ENCODE measurements around the gene CERS6. TPM values are rescaled to one million over a fixed set of nuclear protein-coding genes. Genes with fewer than 3 reads are reported as not detected.

CERS6 gene
- total RNA-seq, 1 experiment from 2014 or later: 30.3 TPM

DNA sequence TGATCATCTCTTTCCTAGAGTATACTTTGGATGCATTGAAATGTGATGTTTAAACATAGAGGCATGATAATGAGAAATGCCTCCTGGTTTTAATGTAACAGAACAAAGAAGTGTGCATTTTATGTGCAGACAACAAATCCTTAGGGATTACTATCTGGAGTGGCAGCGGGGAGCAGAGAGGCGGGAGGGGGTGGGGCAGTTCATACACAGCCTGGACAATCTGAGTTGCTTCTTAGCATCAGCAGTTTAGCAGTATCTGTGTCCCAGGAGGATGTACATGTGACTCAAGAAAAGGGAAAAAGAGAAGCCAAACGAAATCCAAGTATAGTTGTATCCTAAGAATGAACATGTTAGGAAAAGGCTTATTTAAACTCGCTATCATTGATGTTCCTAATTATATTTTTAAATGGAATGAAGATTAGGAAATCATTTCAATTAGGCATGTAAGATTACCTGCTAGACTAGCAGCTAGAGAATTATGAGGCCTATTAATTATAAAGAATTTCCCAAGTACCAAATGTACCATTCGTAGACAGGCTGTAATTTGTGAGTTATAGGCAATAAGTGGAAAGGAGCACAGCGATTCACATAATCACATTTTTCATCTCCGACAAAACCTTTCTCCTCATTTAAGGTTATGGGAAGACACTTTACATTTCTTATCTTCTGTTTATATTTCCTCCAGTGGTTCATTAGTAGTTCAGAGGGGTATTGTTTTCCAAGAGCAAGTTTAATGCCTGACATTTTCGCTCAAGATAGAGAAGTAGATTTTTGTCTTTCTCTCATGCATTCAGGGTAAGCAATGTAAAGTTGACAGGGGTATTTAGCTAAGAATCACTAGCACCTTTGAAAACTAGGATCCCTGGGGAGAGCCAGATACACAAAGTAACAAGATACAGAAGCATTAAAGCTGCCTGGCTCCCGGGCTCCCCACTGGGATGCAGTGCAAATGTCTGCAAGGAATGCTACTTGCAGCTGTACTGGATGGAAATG is 205.1 kb downstream of the CERS6 start:
- no peak for TF ChIP-seq SIN3A (IDR thresholded peaks at IDR 0.05; ENCODE audit: borderline replicate concordance, insufficient read depth, low read depth, low read length)
- no peak for TF ChIP-seq REST (IDR thresholded peaks at IDR 0.05; ENCODE audit: insufficient read depth in 1 of 2, low read depth in 2 of 2, low read length in 1 of 2)
- TF ChIP-seq CTCF (IDR thresholded peaks at IDR 0.05): no peak
- TF ChIP-seq POLR2AphosphoS5 (IDR thresholded peaks at IDR 0.05; ENCODE audit: low read depth, low read length): no peak
- TF ChIP-seq TCF7L2 (IDR thresholded peaks at IDR 0.05; ENCODE audit: low read depth, low read length): no peak
- ChIA-PET CTCF (no interaction called here), POLR2A (no interaction called here)
- Histone ChIP-seq H3K4me3 (ENCODE audit: low read depth in 2 of 2, low read length in 2 of 2) (no peak overlapping the region), H3K27me3 (ENCODE audit: control insufficient read depth, insufficient read depth, low read length) (no peaks in the 10 kb centered on the region), H3K36me3 (ENCODE audit: control insufficient read depth, insufficient read depth, low read length) (no peaks in the 10 kb centered on the region), H3K27ac (ENCODE audit: low read length) (no peak overlapping the region), H3K9me3 (ENCODE audit: control insufficient read depth, insufficient read depth, low read depth, low read length) (no peaks in the 10 kb centered on the region), H3K4me1 (ENCODE audit: control insufficient read depth, insufficient read depth, low read length) (no peaks in the 10 kb centered on the region)
- TSS peak; percentile 19 for BruUV-seq (replicated peaks)
- intact Hi-C loops (cut with micrococcal nuclease; ENCODE audit: unreplicated experiment): no loop called here
- in situ Hi-C loops (cut with HindIII; ENCODE audit: low pct_unique_long_range_greater_than_20kb, low sequenced_read_pairs): no loop called here
- ATAC-seq (no peak), DNase-seq (ENCODE audit: low read depth, low spot score) (no peak)

GRCh38 chr2:168661863-168662256 is 205.8 kb downstream of the CERS6 start:
- Histone ChIP-seq H3K9me3 (ENCODE audit: control insufficient read depth, insufficient read depth, low read depth, low read length) (no peaks in the 10 kb centered on the region), H3K27ac (ENCODE audit: low read length) (no peak overlapping the region), H3K4me1 (ENCODE audit: control insufficient read depth, insufficient read depth, low read length) (no peaks in the 10 kb centered on the region), H3K4me3 (ENCODE audit: low read depth in 2 of 2, low read length in 2 of 2) (no peak overlapping the region), H3K36me3 (ENCODE audit: control insufficient read depth, insufficient read depth, low read length) (no peaks in the 10 kb centered on the region), H3K27me3 (ENCODE audit: control insufficient read depth, insufficient read depth, low read length) (no peaks in the 10 kb centered on the region)
- BruUV-seq (replicated peaks): no TSS peak
- CTCF ChIA-PET: no interaction called here
- POLR2A ChIA-PET: no interaction called here
- TF ChIP-seq SIN3A (IDR thresholded peaks at IDR 0.05; ENCODE audit: borderline replicate concordance, insufficient read depth, low read depth, low read length) (no peak), POLR2AphosphoS5 (IDR thresholded peaks at IDR 0.05; ENCODE audit: low read depth, low read length) (no peak), TCF7L2 (IDR thresholded peaks at IDR 0.05; ENCODE audit: low read depth, low read length) (no peak), CTCF (IDR thresholded peaks at IDR 0.05) (no peak), REST (IDR thresholded peaks at IDR 0.05; ENCODE audit: insufficient read depth in 1 of 2, low read depth in 2 of 2, low read length in 1 of 2) (no peak)
- DNase-seq (ENCODE audit: low read depth, low spot score) (no peak), ATAC-seq (no peak)
- intact Hi-C loops (cut with micrococcal nuclease; ENCODE audit: unreplicated experiment): no loop called here
- in situ Hi-C loops (cut with HindIII; ENCODE audit: low pct_unique_long_range_greater_than_20kb, low sequenced_read_pairs): no loop called here
